Keratinocyte (primary cell): Measurements from ENCODE around the gene RBM38.

Experiments used
- CTCF ChIP-seq, 3 experiments: IDR thresholded peaks in 1 of 3; conservative IDR thresholded peaks in 1 of 3; optimal IDR thresholded peaks in 1 of 3; 2 replicates in 2 of 3; 3 replicates in 1 of 3; pipeline versions ENCODE3 to v1.5.1; 2011; ENCODE audit warnings: low read length in 3 of 3, mild to moderate bottlenecking in 3 of 3, moderate library complexity in 2 of 3, control low read depth in 1 of 3, inconsistent platforms in 1 of 3; ENCODE audit not compliant: insufficient read depth in 2 of 3; ENCODE audit errors: extremely low read depth in 1 of 3
- EZH2 ChIP-seq: IDR thresholded peaks from one replicate; pipeline ENCODE4 v1.6.1; 2012; ENCODE audit warnings: inconsistent platforms, mild to moderate bottlenecking, low read length, moderate library complexity

GRCh38 chr20:57442888-57443239 is 51.7 kb downstream of the RBM38 start:
- TF ChIP-seq CTCF (optimal IDR thresholded peaks at IDR 0.05 in 1 of 3, IDR thresholded peaks at IDR 0.05 in 1 of 3, conservative IDR thresholded peaks at IDR 0.05 in 1 of 3; ENCODE audit: extremely low read depth in 1 of 3, insufficient read depth in 2 of 3, low read length in 3 of 3) (no peak), EZH2 (no peak)
